Measurements from ENCODE around the gene HPSE2.
"Not testable (repeated sequence)": the region's sequence is repeated elsewhere in the genome, so short reads cannot be mapped to it uniquely, and the experiment has no call there.

HPSE2 gene

DNA sequence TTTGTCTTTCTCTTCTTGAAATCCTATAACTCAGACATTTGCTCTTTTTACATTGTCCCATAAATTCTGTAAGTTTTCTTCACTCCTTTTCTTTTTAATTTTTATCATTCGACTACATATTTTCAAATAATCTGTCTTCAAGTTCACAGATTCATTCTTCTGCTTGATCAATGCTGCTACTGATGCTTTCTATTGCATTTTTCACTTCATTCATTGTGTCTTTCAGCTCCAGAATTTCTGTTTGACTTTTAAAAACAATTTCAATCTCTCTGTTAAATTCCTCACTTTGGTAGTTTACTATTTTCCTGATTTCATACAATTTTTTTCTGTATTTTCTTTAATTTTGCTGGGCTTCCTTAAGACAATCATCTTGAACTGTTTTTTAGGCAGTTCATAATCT is 230.4 kb downstream of the HPSE2 start:
- DNase-seq (ENCODE audit: low spot score), result no peak

- no peak for DNase-seq (ENCODE audit: low spot score)
These were observed 230.9 kb downstream of the HPSE2 start for GRCh38 chr10:99004738-99005137.

DNA sequence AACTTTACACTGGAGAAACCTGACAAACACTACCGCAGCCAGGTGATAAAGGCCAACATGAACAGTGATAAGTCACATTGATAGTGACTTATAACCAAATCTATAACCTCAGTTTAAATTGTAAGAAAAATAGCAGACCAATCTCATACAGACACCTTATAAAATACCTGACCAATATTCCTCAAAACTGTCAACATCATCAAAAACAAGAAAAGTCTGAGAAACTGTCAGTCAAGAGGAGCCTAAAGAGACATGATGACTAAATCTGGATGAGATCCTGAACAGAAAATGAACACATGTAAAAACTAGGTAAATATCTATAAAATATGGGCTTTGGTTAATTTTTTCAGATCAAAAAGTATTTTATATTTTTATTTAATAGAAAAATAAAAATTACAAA is 233.3 kb downstream of the HPSE2 start:
- DNase-seq (ENCODE audit: low spot score), result no peak

GRCh38 chr10:98997596-98997995 is 238.1 kb downstream of the HPSE2 start:
- no peak for DNase-seq (ENCODE audit: low spot score)

GRCh38 chr10:98994030-98994429 is 241.6 kb downstream of the HPSE2 start:
- no peak for DNase-seq (ENCODE audit: low spot score)

GRCh38 chr10:98983751-98984150 is 251.9 kb downstream of the HPSE2 start:
- not testable (repeated sequence) for DNase-seq (ENCODE audit: low spot score)

DNA sequence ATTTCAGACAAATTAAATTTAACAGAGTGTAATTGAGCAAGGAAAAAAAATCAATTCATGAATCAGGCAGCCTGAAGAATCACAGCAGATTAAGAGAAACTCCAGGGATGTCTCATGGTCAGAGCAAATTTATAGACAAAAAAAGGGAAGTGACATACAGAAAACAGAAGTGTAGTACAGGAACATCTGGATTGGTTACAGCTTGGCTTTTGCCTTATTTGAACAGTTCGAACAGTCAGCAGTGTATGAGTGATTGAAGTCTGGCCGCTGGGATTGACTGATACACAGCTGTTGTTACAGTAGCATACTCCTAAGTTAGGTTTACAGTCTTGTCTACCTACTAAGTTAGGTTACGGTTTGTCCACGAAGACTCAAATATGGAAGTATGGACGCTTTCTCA is 255.3 kb downstream of the HPSE2 start:
- DNase-seq (ENCODE audit: low spot score), result no peak

GRCh38 chr10:98971464-98971863 is 264.2 kb downstream of the HPSE2 start:
- DNase-seq (ENCODE audit: low spot score), result no peak

DNA sequence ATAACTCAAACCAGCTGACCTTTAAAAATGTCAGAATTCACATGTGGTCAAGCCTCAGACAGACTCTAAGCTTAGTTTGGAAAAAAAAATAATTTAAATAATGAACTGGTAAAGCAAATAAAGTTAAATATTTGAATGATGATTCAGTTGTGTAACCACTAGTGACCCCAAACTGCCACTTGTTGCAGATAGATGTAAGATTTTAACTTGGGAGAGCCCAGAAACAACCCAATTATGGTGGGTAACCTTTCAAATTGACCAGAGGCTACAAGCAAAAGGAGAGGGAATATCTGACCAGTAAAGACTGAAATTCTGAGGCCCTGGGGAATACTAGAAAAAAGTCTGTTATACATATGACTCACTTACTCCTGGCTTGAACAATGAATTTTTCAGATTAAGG is 268.1 kb downstream of the HPSE2 start:
- DNase-seq (ENCODE audit: low spot score), result no peak

- DNase-seq (ENCODE audit: low spot score), result no peak
These were observed 272.0 kb downstream of the HPSE2 start for GRCh38 chr10:98963608-98964007.

GRCh38 chr10:98959379-98959778 is 276.3 kb downstream of the HPSE2 start:
- DNase-seq (ENCODE audit: low spot score), result no peak

- DNase-seq (ENCODE audit: low spot score), result no peak
These were observed 277.9 kb downstream of the HPSE2 start for GRCh38 chr10:98957801-98958200.

- DNase-seq (ENCODE audit: low spot score), result peak; percentile 36
These were observed 278.9 kb downstream of the HPSE2 start for GRCh38 chr10:98956576-98957260.

GRCh38 chr10:98953251-98953650 is 282.4 kb downstream of the HPSE2 start:
- no peak for DNase-seq (ENCODE audit: low spot score)

DNA sequence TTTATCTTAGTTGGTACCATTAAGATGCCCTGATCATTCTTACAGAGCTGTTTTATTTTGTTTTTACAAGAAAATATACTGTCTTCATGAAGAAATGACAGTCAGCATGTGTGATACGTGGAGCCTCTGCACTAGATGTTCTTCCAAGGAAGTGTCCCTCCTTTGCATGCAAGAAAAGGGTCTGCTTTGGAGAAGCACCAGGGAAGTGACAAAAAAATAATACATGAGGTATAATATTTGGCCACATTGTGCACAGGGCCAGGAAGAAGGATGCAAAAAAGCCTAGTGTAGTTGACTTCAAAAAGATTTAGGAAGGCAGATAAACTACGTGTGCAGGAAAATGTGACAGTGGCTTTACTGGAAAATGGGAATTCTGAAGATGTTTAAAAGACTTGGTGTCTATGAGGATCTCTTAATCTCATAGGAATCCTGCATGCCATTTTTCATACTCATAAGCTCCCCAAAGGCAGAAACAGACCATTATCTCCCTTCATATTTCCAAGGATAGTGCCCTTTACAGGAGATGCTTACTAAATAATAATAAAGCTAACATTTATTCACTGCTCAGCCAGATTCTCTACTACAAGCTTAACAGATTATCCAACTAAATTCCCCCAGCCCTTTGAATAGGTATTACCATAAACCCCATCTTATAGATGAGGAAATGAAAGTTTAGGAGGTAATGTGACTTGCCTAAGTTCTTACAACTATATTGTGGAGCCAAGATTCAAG is 284.2 kb downstream of the HPSE2 start:
- no peak for DNase-seq (ENCODE audit: low spot score)

GRCh38 chr10:98950106-98950505 is 285.5 kb downstream of the HPSE2 start:
- DNase-seq (ENCODE audit: low spot score), result no peak

DNA sequence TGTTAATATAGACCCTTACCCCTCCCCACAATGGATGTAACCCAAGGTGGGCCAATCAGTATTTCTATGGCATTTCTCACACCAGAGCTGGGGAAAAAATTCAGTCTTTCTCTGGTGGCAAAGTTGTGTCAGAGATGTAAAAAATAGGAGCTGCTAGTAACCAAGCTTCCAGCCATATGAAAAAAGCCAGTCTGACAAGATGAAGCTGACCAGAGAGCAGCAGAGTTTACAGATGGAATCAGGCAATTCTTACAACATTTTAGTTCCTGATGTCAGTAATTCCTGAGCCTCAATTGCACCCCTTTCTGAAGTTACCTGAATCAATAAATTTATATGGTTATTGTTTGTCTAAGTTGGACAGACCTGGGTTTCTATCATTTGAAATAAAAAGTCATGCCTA is 286.3 kb downstream of the HPSE2 start:
- no peak for DNase-seq (ENCODE audit: low spot score)

DNA sequence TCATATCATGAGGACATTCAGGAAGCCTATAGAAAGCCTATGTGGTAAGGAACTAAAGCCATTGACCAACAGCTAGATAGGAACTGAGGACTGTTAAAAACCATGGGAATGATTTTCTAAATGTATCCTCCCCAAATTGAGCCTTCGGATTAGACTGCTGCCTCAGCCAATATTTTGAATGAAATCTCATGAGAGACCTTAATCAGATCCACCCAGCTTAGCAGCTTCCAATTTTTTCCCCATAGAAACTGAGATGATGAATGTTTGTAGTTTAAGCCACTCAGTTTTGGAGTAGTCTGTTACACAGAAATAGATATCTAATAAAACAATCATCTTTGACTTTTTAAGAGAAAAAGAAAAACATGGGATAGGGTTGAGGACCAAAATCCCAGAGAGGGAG is 292.0 kb downstream of the HPSE2 start:
- DNase-seq (ENCODE audit: low spot score), result no peak

DNA sequence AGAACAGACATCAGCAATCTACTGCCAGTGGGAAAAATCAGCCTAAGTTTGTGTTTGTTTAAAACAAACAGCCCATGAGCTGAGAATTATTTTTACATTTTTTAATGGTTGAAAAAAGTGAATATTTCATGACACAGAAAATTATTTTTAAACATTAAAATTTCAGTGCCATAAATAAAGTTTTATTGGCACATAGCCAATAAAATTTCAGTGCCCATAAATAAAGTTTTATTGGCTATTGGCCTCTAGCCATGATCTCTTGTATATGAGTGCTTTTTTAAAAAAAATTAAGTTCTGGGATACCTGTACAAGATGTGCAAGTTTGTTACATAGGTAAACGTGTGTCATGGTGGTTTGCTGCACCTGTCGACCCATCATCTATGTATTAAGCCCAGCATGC is 305.9 kb downstream of the HPSE2 start:
- no peak for DNase-seq (ENCODE audit: low spot score)

GRCh38 chr10:98925651-98926050 is 310.0 kb downstream of the HPSE2 start:
- DNase-seq (ENCODE audit: low spot score), result no peak

DNA sequence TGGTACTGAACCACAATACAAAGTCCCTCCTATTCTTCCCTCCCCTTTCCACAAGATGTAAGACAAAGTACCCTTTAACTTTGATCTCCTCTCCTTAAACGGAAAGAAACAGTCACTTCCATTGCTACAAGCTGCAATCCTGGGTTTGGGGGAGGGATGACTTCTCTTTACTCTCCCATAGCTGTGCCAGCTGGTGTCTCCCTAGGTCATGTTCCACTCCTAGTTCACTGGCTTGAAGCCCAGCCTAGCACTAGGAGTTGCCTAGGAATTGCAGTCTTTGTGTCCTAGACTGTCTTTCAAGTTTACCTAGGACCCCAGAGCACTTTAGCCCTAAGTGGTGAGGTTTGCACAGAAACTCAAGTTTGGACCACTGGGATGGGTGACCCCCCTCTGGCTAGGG is 311.1 kb downstream of the HPSE2 start:
- DNase-seq (ENCODE audit: low spot score), result no peak

DNA sequence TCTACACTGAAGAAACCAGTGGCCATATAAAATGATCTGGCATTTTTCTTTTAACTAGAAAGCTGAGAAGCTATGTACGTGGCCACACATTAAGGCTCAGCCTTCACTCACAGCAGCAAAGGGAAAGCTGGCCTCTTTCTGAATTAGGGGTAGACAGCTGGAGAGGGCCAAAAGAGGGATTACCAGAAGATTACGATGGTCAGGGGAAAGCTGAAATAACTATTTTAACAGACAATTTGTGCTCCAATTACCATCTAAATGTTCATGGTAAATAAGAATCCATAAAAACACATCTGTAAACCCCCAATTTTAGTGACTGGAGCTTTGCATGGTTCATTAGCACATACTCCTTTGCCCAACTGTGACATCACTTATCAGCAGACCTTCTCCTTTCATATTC is 314.3 kb downstream of the HPSE2 start:
- no peak for DNase-seq (ENCODE audit: low spot score)

DNA sequence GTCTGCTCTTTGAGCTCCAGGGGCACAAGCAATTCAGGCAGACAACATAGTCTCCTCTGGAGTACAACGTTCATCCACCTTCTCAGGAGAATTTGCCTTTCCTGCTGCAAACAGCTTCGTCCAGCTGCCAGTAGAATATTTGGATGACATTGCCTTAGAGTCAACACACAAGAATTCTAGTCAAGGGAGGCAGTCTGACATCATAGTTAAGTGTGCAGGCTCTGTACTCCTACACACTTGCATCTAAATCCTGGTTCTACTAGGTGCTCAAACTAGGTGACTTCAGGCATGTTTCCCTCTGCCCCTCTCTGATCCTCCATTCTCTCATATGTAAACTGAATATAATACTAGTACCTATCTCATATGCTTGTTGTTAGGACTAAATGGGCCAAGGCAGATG is 314.8 kb downstream of the HPSE2 start:
- no peak for DNase-seq (ENCODE audit: low spot score)

GRCh38 chr10:98920360-98920759 is 315.3 kb downstream of the HPSE2 start:
- no peak for DNase-seq (ENCODE audit: low spot score)
